ENCODE data around the gene CRACDL. TPM values are rescaled to one million over a fixed set of nuclear protein-coding genes. Genes with fewer than 3 reads are reported as not detected.

The CRACDL gene
- total and polyA plus RNA-seq, 2 of the 13 experiments (the other 11 are each of a cell fraction or from before 2014, with no cell fraction given), result 0.15 to 0.26 TPM

DNA sequence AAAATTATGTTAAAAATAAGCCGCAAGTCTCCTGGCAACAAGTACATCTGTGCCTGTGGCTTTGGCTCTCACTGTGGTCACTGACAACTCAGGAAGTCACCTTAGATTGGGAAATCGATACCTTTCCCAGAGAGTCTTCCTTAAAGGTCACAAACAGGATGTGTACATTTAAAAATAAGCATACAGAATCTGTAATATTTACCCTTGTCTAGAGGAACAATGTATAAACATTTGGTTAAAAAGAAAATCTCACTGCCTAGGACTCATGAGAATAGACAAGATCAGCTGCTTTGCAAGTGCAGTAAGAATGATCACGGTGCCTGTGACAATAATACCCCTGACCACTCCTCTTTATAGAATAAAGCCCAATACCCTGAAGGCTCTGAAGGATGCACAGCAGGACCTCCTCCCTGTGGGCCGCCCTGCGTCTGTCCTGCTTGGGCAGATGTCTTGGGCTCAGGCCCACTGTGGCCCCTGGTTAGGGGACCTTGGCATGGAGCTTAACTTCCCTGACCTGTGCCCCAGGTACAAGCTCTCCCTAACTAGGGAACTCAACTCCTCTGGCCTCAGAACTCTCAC lies 107.1 kb downstream of the CRACDL start (continued):
- no peak for TF ChIP-seq ZNF777 (CRISPR knock-in tag; IDR thresholded peaks at IDR 0.05)
- TF ChIP-seq, protein P1, sequence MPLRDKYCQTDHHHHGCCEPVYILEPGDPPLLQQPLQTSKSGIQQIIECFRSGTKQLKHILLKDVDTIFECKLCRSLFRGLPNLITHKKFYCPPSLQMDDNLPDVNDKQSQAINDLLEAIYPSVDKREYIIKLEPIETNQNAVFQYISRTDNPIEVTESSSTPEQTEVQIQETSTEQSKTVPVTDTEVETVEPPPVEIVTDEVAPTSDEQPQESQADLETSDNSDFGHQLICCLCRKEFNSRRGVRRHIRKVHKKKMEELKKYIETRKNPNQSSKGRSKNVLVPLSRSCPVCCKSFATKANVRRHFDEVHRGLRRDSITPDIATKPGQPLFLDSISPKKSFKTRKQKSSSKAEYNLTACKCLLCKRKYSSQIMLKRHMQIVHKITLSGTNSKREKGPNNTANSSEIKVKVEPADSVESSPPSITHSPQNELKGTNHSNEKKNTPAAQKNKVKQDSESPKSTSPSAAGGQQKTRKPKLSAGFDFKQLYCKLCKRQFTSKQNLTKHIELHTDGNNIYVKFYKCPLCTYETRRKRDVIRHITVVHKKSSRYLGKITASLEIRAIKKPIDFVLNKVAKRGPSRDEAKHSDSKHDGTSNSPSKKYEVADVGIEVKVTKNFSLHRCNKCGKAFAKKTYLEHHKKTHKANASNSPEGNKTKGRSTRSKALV (CRISPR knock-in tag; IDR thresholded peaks at IDR 0.05), result 0 out of 2 replicates have a peak, but pooled peaks have one; percentile 22
- TF ChIP-seq SRY (CRISPR knock-in tag; IDR thresholded peaks at IDR 0.05), result no peak
- TF ChIP-seq EP300 (IDR thresholded peaks at IDR 0.05; ENCODE audit: low read depth in 2 of 2, low read length in 2 of 2), result peak in 1 of 2 experiments; percentile 84; a peak in 1 of 4 replicates
- no peak for TF ChIP-seq EP300 (CRISPR knock-in tag; IDR thresholded peaks at IDR 0.05; ENCODE audit: borderline replicate concordance)
- no peak for TF ChIP-seq TCF12 (IDR thresholded peaks at IDR 0.05)
- 0 out of 2 replicates have a peak, but pooled peaks have one; percentile 54 for TF ChIP-seq TCF12 (CRISPR knock-in tag; IDR thresholded peaks at IDR 0.05)
- no peak for TF ChIP-seq TBP (CRISPR knock-in tag; IDR thresholded peaks at IDR 0.05)
- TF ChIP-seq SIX4 (CRISPR knock-in tag; IDR thresholded peaks at IDR 0.05), result no peak
- TF ChIP-seq CAMTA2 (CRISPR knock-in tag; IDR thresholded peaks at IDR 0.05; ENCODE audit: borderline replicate concordance), result no peak
- TF ChIP-seq ELF4 (CRISPR knock-in tag; IDR thresholded peaks at IDR 0.05; ENCODE audit: borderline replicate concordance), result no peak
- TF ChIP-seq TARDBP (CRISPR knock-in tag; IDR thresholded peaks at IDR 0.05), result 0 out of 2 replicates have a peak, but pooled peaks have one; percentile 25
- TF ChIP-seq, protein P2, sequence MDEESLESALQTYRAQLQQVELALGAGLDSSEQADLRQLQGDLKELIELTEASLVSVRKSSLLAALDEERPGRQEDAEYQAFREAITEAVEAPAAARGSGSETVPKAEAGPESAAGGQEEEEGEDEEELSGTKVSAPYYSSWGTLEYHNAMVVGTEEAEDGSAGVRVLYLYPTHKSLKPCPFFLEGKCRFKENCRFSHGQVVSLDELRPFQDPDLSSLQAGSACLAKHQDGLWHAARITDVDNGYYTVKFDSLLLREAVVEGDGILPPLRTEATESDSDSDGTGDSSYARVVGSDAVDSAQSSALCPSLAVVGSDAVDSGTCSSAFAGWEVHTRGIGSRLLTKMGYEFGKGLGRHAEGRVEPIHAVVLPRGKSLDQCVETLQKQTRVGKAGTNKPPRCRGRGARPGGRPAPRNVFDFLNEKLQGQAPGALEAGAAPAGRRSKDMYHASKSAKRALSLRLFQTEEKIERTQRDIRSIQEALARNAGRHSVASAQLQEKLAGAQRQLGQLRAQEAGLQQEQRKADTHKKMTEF (CRISPR knock-in tag; IDR thresholded peaks at IDR 0.05), result peak; percentile 73
- peak; percentile 16; the same call in 1 of the 2 replicates for TF ChIP-seq ZNF652 (CRISPR knock-in tag; IDR thresholded peaks at IDR 0.05; ENCODE audit: borderline replicate concordance, low read depth)
- TF ChIP-seq NFKB2 (CRISPR knock-in tag; IDR thresholded peaks at IDR 0.05; ENCODE audit: borderline replicate concordance), result no peak
- no peak for TF ChIP-seq RFXAP (CRISPR knock-in tag; IDR thresholded peaks at IDR 0.05; ENCODE audit: borderline replicate concordance)
- TF ChIP-seq, protein P3, sequence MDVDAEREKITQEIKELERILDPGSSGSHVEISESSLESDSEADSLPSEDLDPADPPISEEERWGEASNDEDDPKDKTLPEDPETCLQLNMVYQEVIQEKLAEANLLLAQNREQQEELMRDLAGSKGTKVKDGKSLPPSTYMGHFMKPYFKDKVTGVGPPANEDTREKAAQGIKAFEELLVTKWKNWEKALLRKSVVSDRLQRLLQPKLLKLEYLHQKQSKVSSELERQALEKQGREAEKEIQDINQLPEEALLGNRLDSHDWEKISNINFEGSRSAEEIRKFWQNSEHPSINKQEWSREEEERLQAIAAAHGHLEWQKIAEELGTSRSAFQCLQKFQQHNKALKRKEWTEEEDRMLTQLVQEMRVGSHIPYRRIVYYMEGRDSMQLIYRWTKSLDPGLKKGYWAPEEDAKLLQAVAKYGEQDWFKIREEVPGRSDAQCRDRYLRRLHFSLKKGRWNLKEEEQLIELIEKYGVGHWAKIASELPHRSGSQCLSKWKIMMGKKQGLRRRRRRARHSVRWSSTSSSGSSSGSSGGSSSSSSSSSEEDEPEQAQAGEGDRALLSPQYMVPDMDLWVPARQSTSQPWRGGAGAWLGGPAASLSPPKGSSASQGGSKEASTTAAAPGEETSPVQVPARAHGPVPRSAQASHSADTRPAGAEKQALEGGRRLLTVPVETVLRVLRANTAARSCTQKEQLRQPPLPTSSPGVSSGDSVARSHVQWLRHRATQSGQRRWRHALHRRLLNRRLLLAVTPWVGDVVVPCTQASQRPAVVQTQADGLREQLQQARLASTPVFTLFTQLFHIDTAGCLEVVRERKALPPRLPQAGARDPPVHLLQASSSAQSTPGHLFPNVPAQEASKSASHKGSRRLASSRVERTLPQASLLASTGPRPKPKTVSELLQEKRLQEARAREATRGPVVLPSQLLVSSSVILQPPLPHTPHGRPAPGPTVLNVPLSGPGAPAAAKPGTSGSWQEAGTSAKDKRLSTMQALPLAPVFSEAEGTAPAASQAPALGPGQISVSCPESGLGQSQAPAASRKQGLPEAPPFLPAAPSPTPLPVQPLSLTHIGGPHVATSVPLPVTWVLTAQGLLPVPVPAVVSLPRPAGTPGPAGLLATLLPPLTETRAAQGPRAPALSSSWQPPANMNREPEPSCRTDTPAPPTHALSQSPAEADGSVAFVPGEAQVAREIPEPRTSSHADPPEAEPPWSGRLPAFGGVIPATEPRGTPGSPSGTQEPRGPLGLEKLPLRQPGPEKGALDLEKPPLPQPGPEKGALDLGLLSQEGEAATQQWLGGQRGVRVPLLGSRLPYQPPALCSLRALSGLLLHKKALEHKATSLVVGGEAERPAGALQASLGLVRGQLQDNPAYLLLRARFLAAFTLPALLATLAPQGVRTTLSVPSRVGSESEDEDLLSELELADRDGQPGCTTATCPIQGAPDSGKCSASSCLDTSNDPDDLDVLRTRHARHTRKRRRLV (CRISPR knock-in tag; IDR thresholded peaks at IDR 0.05), result no peak
- TF ChIP-seq ZNF543 (CRISPR knock-in tag; IDR thresholded peaks at IDR 0.05), result no peak
- TF ChIP-seq, protein P4, sequence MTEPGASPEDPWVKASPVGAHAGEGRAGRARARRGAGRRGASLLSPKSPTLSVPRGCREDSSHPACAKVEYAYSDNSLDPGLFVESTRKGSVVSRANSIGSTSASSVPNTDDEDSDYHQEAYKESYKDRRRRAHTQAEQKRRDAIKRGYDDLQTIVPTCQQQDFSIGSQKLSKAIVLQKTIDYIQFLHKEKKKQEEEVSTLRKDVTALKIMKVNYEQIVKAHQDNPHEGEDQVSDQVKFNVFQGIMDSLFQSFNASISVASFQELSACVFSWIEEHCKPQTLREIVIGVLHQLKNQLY (CRISPR knock-in tag; IDR thresholded peaks at IDR 0.05), result peak; percentile 41
- 0 out of 2 replicates have a peak, but pooled peaks have one; percentile 19 for TF ChIP-seq ZFX (CRISPR knock-in tag; IDR thresholded peaks at IDR 0.05; ENCODE audit: low read depth)
- TF ChIP-seq HOXD1 (CRISPR knock-in tag; IDR thresholded peaks at IDR 0.05), result peak; percentile 50; the same call in 1 of the 2 replicates
- TF ChIP-seq ZNF607 (CRISPR knock-in tag; IDR thresholded peaks at IDR 0.05; ENCODE audit: borderline replicate concordance), result 0 out of 2 replicates have a peak, but pooled peaks have one; percentile 36
